ENCODE results near the gene ARHGAP36.

The ARHGAP36 gene

GRCh38 chrX:131059246-131059645 is 1.1 kb downstream of the ARHGAP36 start:
- H2AFZ ChIP-seq (ENCODE audit: low read depth, low read length, severe bottlenecking) = no peak overlapping the region
- H3K4me3 ChIP-seq (ENCODE audit: insufficient read depth, low read length, poor library complexity, severe bottlenecking) = no peak overlapping the region
- no peaks in the 10 kb centered on the region for H4K20me1 ChIP-seq (ENCODE audit: low read depth, low read length)
- H3K79me2 ChIP-seq (ENCODE audit: insufficient read depth, low read length) = no peaks in the 10 kb centered on the region
- no peaks in the 10 kb centered on the region for H3F3A ChIP-seq (ENCODE audit: insufficient read depth)
- TF ChIP-seq EZH2phosphoT487 (conservative IDR thresholded peaks at IDR 0.05; ENCODE audit: low read length) (no peak), CTCF (IDR thresholded peaks at IDR 0.05; ENCODE audit: insufficient read depth, low read length, poor library complexity, severe bottlenecking) (no peak)
- H3K9me3 ChIP-seq (ENCODE audit: insufficient read depth, low read length) = no peaks in the 10 kb centered on the region
- H3K27ac ChIP-seq (ENCODE audit: low read depth, low read length) = no peak overlapping the region
- H3K4me2 ChIP-seq (ENCODE audit: low read depth, low read length, poor library complexity, severe bottlenecking) = no peak overlapping the region
- H3K9me2 ChIP-seq (replicated peaks; ENCODE audit: insufficient read depth, low read length) = no peaks in the 10 kb centered on the region
- no peak overlapping the region for H3K9ac ChIP-seq (ENCODE audit: low read length)
- no peaks in the 10 kb centered on the region for H3K36me3 ChIP-seq (ENCODE audit: low read length)
- no peaks in the 10 kb centered on the region for H3K27me3 ChIP-seq (ENCODE audit: low read length)

GRCh38 chrX:131060147-131060546 is 2.0 kb downstream of the ARHGAP36 start:
- Histone ChIP-seq H3K27me3 (ENCODE audit: low read length) (no peaks in the 10 kb centered on the region), H3K4me3 (ENCODE audit: insufficient read depth, low read length, poor library complexity, severe bottlenecking) (no peak overlapping the region), H2AFZ (ENCODE audit: low read depth, low read length, severe bottlenecking) (no peak overlapping the region), H3K27ac (ENCODE audit: low read depth, low read length) (no peak overlapping the region), H3K79me2 (ENCODE audit: insufficient read depth, low read length) (no peaks in the 10 kb centered on the region), H3K9me2 (replicated peaks; ENCODE audit: insufficient read depth, low read length) (no peaks in the 10 kb centered on the region), H3K4me2 (ENCODE audit: low read depth, low read length, poor library complexity, severe bottlenecking) (no peak overlapping the region), H3K36me3 (ENCODE audit: low read length) (no peaks in the 10 kb centered on the region), H3F3A (ENCODE audit: insufficient read depth) (no peaks in the 10 kb centered on the region), H4K20me1 (ENCODE audit: low read depth, low read length) (no peaks in the 10 kb centered on the region), H3K9ac (ENCODE audit: low read length) (no peak overlapping the region), H3K9me3 (ENCODE audit: insufficient read depth, low read length) (no peaks in the 10 kb centered on the region)
- TF ChIP-seq CTCF (IDR thresholded peaks at IDR 0.05; ENCODE audit: insufficient read depth, low read length, poor library complexity, severe bottlenecking) (no peak), EZH2phosphoT487 (conservative IDR thresholded peaks at IDR 0.05; ENCODE audit: low read length) (no peak)

DNA sequence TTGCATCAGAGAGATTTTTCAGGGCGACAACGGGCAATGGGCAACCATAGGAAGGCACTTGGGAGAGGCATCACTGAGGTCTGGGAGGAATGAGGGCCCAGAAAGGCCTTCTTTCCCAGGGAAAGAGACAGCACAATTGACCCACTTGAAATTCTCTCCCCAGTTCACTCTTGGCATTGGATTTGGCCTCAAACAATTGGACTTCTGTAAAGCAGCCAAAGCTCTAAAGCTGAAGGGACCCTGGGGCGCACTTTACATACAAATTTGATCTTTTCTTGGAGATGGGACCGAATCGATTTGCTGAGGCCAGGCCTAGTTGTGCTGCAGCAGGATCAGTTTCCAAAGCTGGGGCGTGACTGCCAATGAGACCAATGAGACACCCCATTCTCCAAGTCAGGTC is 3.2 kb downstream of the ARHGAP36 start:
- no peak overlapping the region for H3K4me2 ChIP-seq (ENCODE audit: low read depth, low read length, poor library complexity, severe bottlenecking)
- no peaks in the 10 kb centered on the region for H3K36me3 ChIP-seq (ENCODE audit: low read length)
- no peak overlapping the region for H3K4me3 ChIP-seq (ENCODE audit: insufficient read depth, low read length, poor library complexity, severe bottlenecking)
- H3K9me2 ChIP-seq (replicated peaks; ENCODE audit: insufficient read depth, low read length) = no peaks in the 10 kb centered on the region
- H3F3A ChIP-seq (ENCODE audit: insufficient read depth) = no peaks in the 10 kb centered on the region
- H3K79me2 ChIP-seq (ENCODE audit: insufficient read depth, low read length) = no peaks in the 10 kb centered on the region
- no peak overlapping the region for H3K27ac ChIP-seq (ENCODE audit: low read depth, low read length)
- H3K27me3 ChIP-seq (ENCODE audit: low read length) = no peaks in the 10 kb centered on the region
- TF ChIP-seq CTCF (IDR thresholded peaks at IDR 0.05; ENCODE audit: insufficient read depth, low read length, poor library complexity, severe bottlenecking) (no peak), EZH2phosphoT487 (conservative IDR thresholded peaks at IDR 0.05; ENCODE audit: low read length) (no peak)
- H3K9ac ChIP-seq (ENCODE audit: low read length) = no peak overlapping the region
- no peaks in the 10 kb centered on the region for H3K9me3 ChIP-seq (ENCODE audit: insufficient read depth, low read length)
- H4K20me1 ChIP-seq (ENCODE audit: low read depth, low read length) = no peaks in the 10 kb centered on the region
- H2AFZ ChIP-seq (ENCODE audit: low read depth, low read length, severe bottlenecking) = no peak overlapping the region
